Endodermal cell (in vitro differentiated cells): ENCODE data around the gene CGB3. TPM values are rescaled to one million over a fixed set of nuclear protein-coding genes. Genes with fewer than 3 reads are reported as not detected.

Experiments
- DNase-seq: peaks from one replicate; pipeline ENCODE4 v3.0.0-alpha.2; 2017
- H3K27ac ChIP-seq: 2 replicates; pipeline ENCODE4 v1.5.1; 2013; ENCODE audit warnings: mild to moderate bottlenecking, low read depth, low read length, moderate library complexity
- H3K27me3 ChIP-seq: 2 replicates; pipeline ENCODE4 v1.6.1; 2013; ENCODE audit warnings: mild to moderate bottlenecking, low read length, moderate library complexity; ENCODE audit not compliant: insufficient read depth, control insufficient read depth, poor library complexity, severe bottlenecking
- H3K36me3 ChIP-seq: 2 replicates; pipeline ENCODE4 v1.7.0; 2013; ENCODE audit warnings: mild to moderate bottlenecking, low read length, moderate library complexity; ENCODE audit not compliant: control insufficient read depth, insufficient read depth
- H3K4me1 ChIP-seq: one replicate; pipeline ENCODE4 v1.7.0; 2013; ENCODE audit warnings: low read length; ENCODE audit not compliant: control insufficient read depth, insufficient read depth
- H3K4me3 ChIP-seq: 2 replicates; pipeline ENCODE4 v1.5.1; 2013; ENCODE audit warnings: mild to moderate bottlenecking, low read length, moderate library complexity
- H3K9ac ChIP-seq: 2 replicates; pipeline ENCODE4 v1.6.1; 2013; ENCODE audit warnings: mild to moderate bottlenecking, low read length, moderate library complexity; ENCODE audit not compliant: poor library complexity, severe bottlenecking; ENCODE audit errors: extremely low read depth
- H3K9me3 ChIP-seq: 2 replicates; pipeline ENCODE4 v1.6.1; 2013; ENCODE audit warnings: mild to moderate bottlenecking, low read length, moderate library complexity; ENCODE audit not compliant: control insufficient read depth
- H3K27ac Mint-ChIP-seq: 2 replicates; pipeline ENCODE4 v1.8.0; 2020; ENCODE audit warnings: mixed read lengths
- H3K27me3 Mint-ChIP-seq: 2 replicates; pipeline ENCODE4 v1.8.0; 2021; ENCODE audit warnings: mild to moderate bottlenecking, mixed read lengths; ENCODE audit not compliant: insufficient read depth
- H3K36me3 Mint-ChIP-seq: 2 replicates; pipeline ENCODE4 v1.8.0; 2020; ENCODE audit warnings: low read depth, mixed read lengths
- H3K4me1 Mint-ChIP-seq: 2 replicates; pipeline ENCODE4 v1.8.0; 2020; ENCODE audit warnings: mixed read lengths
- H3K4me3 Mint-ChIP-seq: 2 replicates; pipeline ENCODE4 v1.8.0; 2020; ENCODE audit warnings: mild to moderate bottlenecking, moderate library complexity, mixed read lengths
- H3K9me3 Mint-ChIP-seq: 2 replicates; pipeline ENCODE4 v1.8.0; 2020; ENCODE audit warnings: mild to moderate bottlenecking, mixed read lengths
- CTCF ChIP-seq: fragments of 200-600 bp; sonication (generic); conservative IDR thresholded peaks from 2 replicates; pipeline ENCODE4 v1.5.0; 2021; ENCODE audit warnings: antibody characterized with exemption, mild to moderate bottlenecking
- WGBS, 2 experiments: methylation state at CpG; one replicate each; pipeline versions ENCODE4 v1.1.5 to v1.1.7; 2013; ENCODE audit warnings: missing lambda C conversion rate in 2 of 2, mixed read lengths in 1 of 2; ENCODE audit not compliant: insufficient coverage in 1 of 2, insufficient read length in 1 of 2; 5-methylcytosine and 5-hydroxymethylcytosine counted together
- total RNA-seq, 2 donors: library from RNA; stranded (reverse); fragmentation: NEBNext Ultra II Directional in 1 of 2; extraction: Animal tissue kit (Norgen Biotek cat#: 25700) in 1 of 2; gene quantifications; 2 replicates in 1 of 2; 3 replicates in 1 of 2; pipeline ENCODE4 v1.2.1, GENCODE V29; 2021

CGB3 gene
- total RNA-seq, 2 donors from 2014 or later: not detected

- 89 to 94% methylated on average over 12 to 18 of the region's 18 CpGs for WGBS, 2 experiments
Measured at GRCh38 chr19:49014870-49015255, 9.3 kb downstream of the CGB3 start.

GRCh38 chr19:49014123-49014869, 9.8 kb downstream of the CGB3 start:
- peaks cover 4% of the 10 kb centered on the region for H3K4me1 Mint-ChIP-seq
- H3K36me3 Mint-ChIP-seq: peaks cover 36% of the 10 kb centered on the region
- TF ChIP-seq CTCF: no peak
- no peak overlapping the region for H3K27ac Mint-ChIP-seq
- Histone ChIP-seq H3K9me3 (no peaks in the 10 kb centered on the region), H3K9ac (no peak overlapping the region), H3K4me3 (no peak overlapping the region), H3K4me1 (no peaks in the 10 kb centered on the region), H3K27me3 (peaks cover 12% of the 10 kb centered on the region), H3K36me3 (peaks cover 12% of the 10 kb centered on the region), H3K27ac (no peak overlapping the region)
- H3K27me3 Mint-ChIP-seq: peaks cover 14% of the 10 kb centered on the region
- no peaks in the 10 kb centered on the region for H3K9me3 Mint-ChIP-seq
- no peak overlapping the region for H3K4me3 Mint-ChIP-seq
- 94 to 95% methylated on average over 20 to 32 of the region's 32 CpGs for WGBS, 2 experiments
- DNase-seq: no peak

More at GRCh38 chr19:49014870-49015255, 9.3 kb downstream of the CGB3 start:
- Mint-ChIP-seq H3K4me1 (peaks cover 4% of the 10 kb centered on the region), H3K36me3 (peaks cover 36% of the 10 kb centered on the region), H3K4me3 (no peak overlapping the region), H3K27me3 (peaks cover 19% of the 10 kb centered on the region), H3K9me3 (no peaks in the 10 kb centered on the region), H3K27ac (no peak overlapping the region)
- no peak for TF ChIP-seq CTCF
- Histone ChIP-seq H3K4me3 (no peak overlapping the region), H3K36me3 (peaks cover 12% of the 10 kb centered on the region), H3K27ac (no peak overlapping the region), H3K27me3 (peaks cover 12% of the 10 kb centered on the region), H3K4me1 (no peaks in the 10 kb centered on the region), H3K9me3 (no peaks in the 10 kb centered on the region), H3K9ac (no peak overlapping the region)
- no peak for DNase-seq

GRCh38 chr19:49011194-49011593, 12.9 kb downstream of the CGB3 start:
- H3K9ac ChIP-seq: no peak overlapping the region
- Mint-ChIP-seq H3K36me3 (peaks cover 45% of the 10 kb centered on the region), H3K27me3 (no peaks in the 10 kb centered on the region), H3K4me1 (no peaks in the 10 kb centered on the region), H3K4me3 (no peak overlapping the region), H3K27ac (no peak overlapping the region), H3K9me3 (no peaks in the 10 kb centered on the region)
- no peak for TF ChIP-seq CTCF
- H3K4me3 ChIP-seq: no peak overlapping the region
- no peak overlapping the region for H3K27ac ChIP-seq
- H3K27me3 ChIP-seq: no peaks in the 10 kb centered on the region
- no peaks in the 10 kb centered on the region for H3K9me3 ChIP-seq
- 89 to 92% methylated on average over 8 to 17 of the region's 17 CpGs for WGBS, 2 experiments
- peaks cover 22% of the 10 kb centered on the region for H3K36me3 ChIP-seq
- DNase-seq: no peak
- H3K4me1 ChIP-seq: no peaks in the 10 kb centered on the region
